Measurements from ENCODE around the gene MTHFD1.

The MTHFD1 gene

GRCh38 chr14:64450255-64450654 is 62.1 kb downstream of the MTHFD1 start:
- H3K27ac ChIP-seq (ENCODE audit: low read length), result no peak overlapping the region
- peaks cover 17 to 24% of the 10 kb centered on the region in 2 donors for H3K36me3 ChIP-seq (ENCODE audit: control insufficient read depth in 2 of 2, insufficient read depth in 2 of 2, low read length in 2 of 2)
- no peaks in the 10 kb centered on the region for H3K9me3 ChIP-seq (ENCODE audit: control insufficient read depth in 2 of 2, low read length in 2 of 2)
- H3K27me3 ChIP-seq (ENCODE audit: control insufficient read depth in 1 of 2, insufficient read depth in 2 of 2, low read length in 2 of 2), result no peaks in the 10 kb centered on the region
- no peak overlapping the region for H3K9ac ChIP-seq (ENCODE audit: low read length in 2 of 2)
- H3K4me3 ChIP-seq (ENCODE audit: low read length in 2 of 2), result no peak overlapping the region
- peaks cover 1% of the 10 kb centered on the region for H3K4me1 ChIP-seq (ENCODE audit: control insufficient read depth, insufficient read depth, low read length)

GRCh38 chr14:64454671-64455070 is 66.5 kb downstream of the MTHFD1 start:
- Histone ChIP-seq H3K36me3 (ENCODE audit: control insufficient read depth in 2 of 2, insufficient read depth in 2 of 2, low read length in 2 of 2) (peaks cover 14 to 17% of the 10 kb centered on the region in 2 donors), H3K4me1 (ENCODE audit: control insufficient read depth, insufficient read depth, low read length) (no peaks in the 10 kb centered on the region), H3K27ac (ENCODE audit: low read length) (no peak overlapping the region), H3K9ac (ENCODE audit: low read length in 2 of 2) (no peak overlapping the region), H3K4me3 (ENCODE audit: low read length in 2 of 2) (no peak overlapping the region), H3K27me3 (ENCODE audit: control insufficient read depth in 1 of 2, insufficient read depth in 2 of 2, low read length in 2 of 2) (no peaks in the 10 kb centered on the region), H3K9me3 (ENCODE audit: control insufficient read depth in 2 of 2, low read length in 2 of 2) (no peaks in the 10 kb centered on the region)

- Histone ChIP-seq H3K4me1 (ENCODE audit: control insufficient read depth, insufficient read depth, low read length) (peaks cover 2% of the 10 kb centered on the region), H3K4me3 (ENCODE audit: low read length in 2 of 2) (no peak overlapping the region), H3K27me3 (ENCODE audit: control insufficient read depth in 1 of 2, insufficient read depth in 2 of 2, low read length in 2 of 2) (no peaks in the 10 kb centered on the region), H3K27ac (ENCODE audit: low read length) (no peak overlapping the region), H3K9ac (ENCODE audit: low read length in 2 of 2) (no peak overlapping the region), H3K9me3 (ENCODE audit: control insufficient read depth in 2 of 2, low read length in 2 of 2) (no peaks in the 10 kb centered on the region), H3K36me3 (ENCODE audit: control insufficient read depth in 2 of 2, insufficient read depth in 2 of 2, low read length in 2 of 2) (peaks cover 7 to 13% of the 10 kb centered on the region in 2 donors)
Observed at GRCh38 chr14:64459405-64460136, 71.4 kb downstream of the MTHFD1 start.

GRCh38 chr14:64461221-64461620 is 73.1 kb downstream of the MTHFD1 start:
- H3K4me1 ChIP-seq (ENCODE audit: control insufficient read depth, insufficient read depth, low read length), result peaks cover 7% of the 10 kb centered on the region
- H3K4me3 ChIP-seq (ENCODE audit: low read length in 2 of 2), result no peak overlapping the region
- H3K9me3 ChIP-seq (ENCODE audit: control insufficient read depth in 2 of 2, low read length in 2 of 2), result no peaks in the 10 kb centered on the region
- peaks cover 0 to 7% of the 10 kb centered on the region in 2 donors for H3K36me3 ChIP-seq (ENCODE audit: control insufficient read depth in 2 of 2, insufficient read depth in 2 of 2, low read length in 2 of 2)
- no peak overlapping the region for H3K9ac ChIP-seq (ENCODE audit: low read length in 2 of 2)
- no peak overlapping the region for H3K27ac ChIP-seq (ENCODE audit: low read length)
- H3K27me3 ChIP-seq (ENCODE audit: control insufficient read depth in 1 of 2, insufficient read depth in 2 of 2, low read length in 2 of 2), result no peaks in the 10 kb centered on the region

- H3K9me3 ChIP-seq (ENCODE audit: control insufficient read depth in 2 of 2, low read length in 2 of 2), result no peaks in the 10 kb centered on the region
- H3K4me1 ChIP-seq (ENCODE audit: control insufficient read depth, insufficient read depth, low read length), result peaks cover 7% of the 10 kb centered on the region
- peaks cover 0 to 7% of the 10 kb centered on the region in 2 donors for H3K36me3 ChIP-seq (ENCODE audit: control insufficient read depth in 2 of 2, insufficient read depth in 2 of 2, low read length in 2 of 2)
- H3K27ac ChIP-seq (ENCODE audit: low read length), result no peak overlapping the region
- H3K4me3 ChIP-seq (ENCODE audit: low read length in 2 of 2), result no peak overlapping the region
- H3K9ac ChIP-seq (ENCODE audit: low read length in 2 of 2), result no peak overlapping the region
- no peaks in the 10 kb centered on the region for H3K27me3 ChIP-seq (ENCODE audit: control insufficient read depth in 1 of 2, insufficient read depth in 2 of 2, low read length in 2 of 2)
Observed at GRCh38 chr14:64463195-64463594, 75.0 kb downstream of the MTHFD1 start.

GRCh38 chr14:64463873-64464272 is 75.7 kb downstream of the MTHFD1 start:
- Histone ChIP-seq H3K9ac (ENCODE audit: low read length in 2 of 2) (no peak overlapping the region), H3K36me3 (ENCODE audit: control insufficient read depth in 2 of 2, insufficient read depth in 2 of 2, low read length in 2 of 2) (peaks cover 0 to 4% of the 10 kb centered on the region in 2 donors), H3K9me3 (ENCODE audit: control insufficient read depth in 2 of 2, low read length in 2 of 2) (no peaks in the 10 kb centered on the region), H3K27me3 (ENCODE audit: control insufficient read depth in 1 of 2, insufficient read depth in 2 of 2, low read length in 2 of 2) (no peaks in the 10 kb centered on the region), H3K4me1 (ENCODE audit: control insufficient read depth, insufficient read depth, low read length) (peaks cover 7% of the 10 kb centered on the region), H3K27ac (ENCODE audit: low read length) (no peak overlapping the region), H3K4me3 (ENCODE audit: low read length in 2 of 2) (no peak overlapping the region)

GRCh38 chr14:64464651-64465050 is 76.5 kb downstream of the MTHFD1 start:
- Histone ChIP-seq H3K9me3 (ENCODE audit: control insufficient read depth in 2 of 2, low read length in 2 of 2) (no peaks in the 10 kb centered on the region), H3K27me3 (ENCODE audit: control insufficient read depth in 1 of 2, insufficient read depth in 2 of 2, low read length in 2 of 2) (no peaks in the 10 kb centered on the region), H3K4me3 (ENCODE audit: low read length in 2 of 2) (peak overlapping the region; percentile 80), H3K9ac (ENCODE audit: low read length in 2 of 2) (peak overlapping the region; percentile 44 to 63), H3K27ac (ENCODE audit: low read length) (no peak overlapping the region), H3K36me3 (ENCODE audit: control insufficient read depth in 2 of 2, insufficient read depth in 2 of 2, low read length in 2 of 2) (peaks cover 0 to 4% of the 10 kb centered on the region in 2 donors), H3K4me1 (ENCODE audit: control insufficient read depth, insufficient read depth, low read length) (peaks cover 7% of the 10 kb centered on the region)

GRCh38 chr14:64465191-64465822 is 77.2 kb downstream of the MTHFD1 start, which contains the start of gene AKAP5:
TSS of gene AKAP5 (plus strand) at chr14:64465499. CDS start at chr14:64468395, 2,896 bp downstream.
- H3K36me3 ChIP-seq (ENCODE audit: control insufficient read depth in 2 of 2, insufficient read depth in 2 of 2, low read length in 2 of 2), result peaks cover 0 to 2% of the 10 kb centered on the region in 2 donors
- no peaks in the 10 kb centered on the region for H3K27me3 ChIP-seq (ENCODE audit: control insufficient read depth in 1 of 2, insufficient read depth in 2 of 2, low read length in 2 of 2)
- H3K27ac ChIP-seq (ENCODE audit: low read length), result no peak within 1 kb of the TSS
- no peaks in the 10 kb centered on the region for H3K9me3 ChIP-seq (ENCODE audit: control insufficient read depth in 2 of 2, low read length in 2 of 2)
- H3K4me3 ChIP-seq (ENCODE audit: low read length in 2 of 2), result peak within 1 kb of the TSS; percentile 80
- peak within 1 kb of the TSS; percentile 68 for H3K9ac ChIP-seq (ENCODE audit: low read length in 2 of 2)
- peaks cover 7% of the 10 kb centered on the region for H3K4me1 ChIP-seq (ENCODE audit: control insufficient read depth, insufficient read depth, low read length)

- H3K9ac ChIP-seq (ENCODE audit: low read length in 2 of 2), result peak overlapping the region; percentile 68
- no peaks in the 10 kb centered on the region for H3K9me3 ChIP-seq (ENCODE audit: control insufficient read depth in 2 of 2, low read length in 2 of 2)
- peaks cover 7% of the 10 kb centered on the region for H3K4me1 ChIP-seq (ENCODE audit: control insufficient read depth, insufficient read depth, low read length)
- no peaks in the 10 kb centered on the region for H3K27me3 ChIP-seq (ENCODE audit: control insufficient read depth in 1 of 2, insufficient read depth in 2 of 2, low read length in 2 of 2)
- peak overlapping the region; percentile 80 for H3K4me3 ChIP-seq (ENCODE audit: low read length in 2 of 2)
- no peak overlapping the region for H3K27ac ChIP-seq (ENCODE audit: low read length)
- peaks cover 0 to 2% of the 10 kb centered on the region in 2 donors for H3K36me3 ChIP-seq (ENCODE audit: control insufficient read depth in 2 of 2, insufficient read depth in 2 of 2, low read length in 2 of 2)
Observed at GRCh38 chr14:64465831-64466554, 77.8 kb downstream of the MTHFD1 start.

- Histone ChIP-seq H3K27me3 (ENCODE audit: control insufficient read depth in 1 of 2, insufficient read depth in 2 of 2, low read length in 2 of 2) (no peaks in the 10 kb centered on the region), H3K9me3 (ENCODE audit: control insufficient read depth in 2 of 2, low read length in 2 of 2) (no peaks in the 10 kb centered on the region), H3K4me1 (ENCODE audit: control insufficient read depth, insufficient read depth, low read length) (peaks cover 7% of the 10 kb centered on the region), H3K27ac (ENCODE audit: low read length) (no peak overlapping the region), H3K4me3 (ENCODE audit: low read length in 2 of 2) (no peak overlapping the region), H3K36me3 (ENCODE audit: control insufficient read depth in 2 of 2, insufficient read depth in 2 of 2, low read length in 2 of 2) (no peaks in the 10 kb centered on the region), H3K9ac (ENCODE audit: low read length in 2 of 2) (no peak overlapping the region)
Observed at GRCh38 chr14:64467101-64467500, 78.9 kb downstream of the MTHFD1 start.

All from stomach smooth muscle (tissue), 2 donors.